ENCODE measurements around the gene AGBL4.
"Not testable (repeated sequence)": the region's sequence is repeated elsewhere in the genome, so short reads cannot be mapped to it uniquely, and the experiment has no call there.

The AGBL4 gene

GRCh38 chr1:49424782-49425181 lies 599.0 kb downstream of the AGBL4 start:
- no peak for DNase-seq

DNA sequence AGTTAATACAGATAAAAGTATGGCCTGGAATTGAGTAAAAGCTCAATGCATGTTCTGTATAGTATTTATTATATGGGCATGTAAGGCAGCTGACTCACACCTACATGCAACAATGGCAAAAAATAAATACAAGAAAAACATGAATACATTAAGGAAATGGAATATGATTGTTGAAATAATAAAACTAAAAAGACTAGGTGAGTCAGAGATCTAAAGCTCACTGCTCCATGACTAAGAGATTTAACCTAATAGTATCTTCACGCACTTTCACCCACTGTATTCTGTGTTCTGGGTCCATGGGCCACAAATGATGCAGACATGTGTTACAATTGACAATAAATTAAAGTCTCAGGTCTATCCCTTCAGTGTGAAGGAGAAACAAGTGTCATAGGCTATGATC lies 607.0 kb downstream of the AGBL4 start:
- DNase-seq: no peak

- DNase-seq: no peak
Measured at GRCh38 chr1:49408346-49408745, 615.4 kb downstream of the AGBL4 start.

- no peak for DNase-seq
Measured at GRCh38 chr1:49397086-49397485, 626.7 kb downstream of the AGBL4 start.

GRCh38 chr1:49394200-49394599 lies 629.6 kb downstream of the AGBL4 start:
- DNase-seq: no peak

DNA sequence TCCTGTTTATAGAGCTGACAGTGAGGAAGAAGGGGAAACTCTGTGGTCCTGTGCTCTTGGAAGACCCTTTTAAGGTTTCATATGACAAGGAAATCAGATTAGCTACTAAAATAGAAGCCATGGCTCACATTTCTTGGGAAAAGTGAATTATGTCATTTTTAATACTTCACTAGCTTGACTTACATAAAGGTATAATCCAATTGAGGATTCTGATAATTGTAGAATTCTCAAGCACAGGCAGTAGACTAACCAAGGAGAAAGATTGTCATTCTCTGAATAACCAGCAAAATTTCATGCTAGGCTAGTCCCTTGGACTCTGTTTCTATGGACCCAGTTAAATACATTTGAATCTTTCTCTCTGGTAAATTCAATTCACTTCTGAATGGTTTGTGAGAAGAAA lies 634.1 kb downstream of the AGBL4 start:
- DNase-seq: no peak

- DNase-seq: peak; percentile 39
Measured at GRCh38 chr1:49364676-49365075, 659.1 kb downstream of the AGBL4 start.

- DNase-seq: no peak
Measured at GRCh38 chr1:49363628-49364027, 660.1 kb downstream of the AGBL4 start.

DNA sequence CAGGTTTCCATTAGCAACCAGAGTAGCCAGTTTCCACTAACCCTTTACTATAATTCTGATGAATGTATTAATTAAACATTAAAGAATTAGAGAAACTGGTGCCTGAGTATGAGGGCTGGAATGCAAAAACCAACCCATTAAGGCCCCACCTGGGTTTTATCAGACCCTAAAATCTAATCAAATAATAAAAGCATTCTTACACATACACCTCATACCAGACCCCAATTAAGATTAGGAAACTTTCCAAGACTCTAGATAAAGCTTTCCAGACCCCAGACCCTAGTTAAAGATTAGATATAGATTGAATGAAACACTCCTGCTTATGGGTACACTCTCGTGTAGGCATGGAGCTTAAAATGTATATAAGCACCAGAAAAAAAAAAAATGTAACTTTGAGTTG lies 665.7 kb downstream of the AGBL4 start:
- DNase-seq: no peak

DNA sequence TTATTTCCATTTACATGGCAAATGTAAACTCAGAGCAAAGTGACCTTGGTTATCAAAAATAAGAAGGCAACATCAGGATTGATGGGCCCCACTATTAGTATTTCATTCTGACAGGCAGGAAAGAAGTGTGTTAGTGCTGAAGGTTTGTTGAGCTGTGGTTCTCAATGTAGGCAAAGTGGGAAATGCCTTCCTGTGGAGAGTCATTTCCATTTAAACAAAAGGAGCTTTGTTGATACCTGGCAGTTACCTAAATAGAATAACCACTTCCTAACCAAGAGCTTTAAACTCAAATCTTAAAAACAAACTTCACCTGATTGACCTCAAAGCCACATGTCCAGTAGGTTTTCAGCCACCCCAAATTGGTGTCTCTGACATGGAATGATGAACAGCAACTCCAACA lies 667.2 kb downstream of the AGBL4 start:
- no peak for DNase-seq

- peak; percentile 78 for DNase-seq
Measured at GRCh38 chr1:49351768-49352167, 672.0 kb downstream of the AGBL4 start.

GRCh38 chr1:49346767-49347349 lies 676.9 kb downstream of the AGBL4 start:
- no peak for DNase-seq

DNA sequence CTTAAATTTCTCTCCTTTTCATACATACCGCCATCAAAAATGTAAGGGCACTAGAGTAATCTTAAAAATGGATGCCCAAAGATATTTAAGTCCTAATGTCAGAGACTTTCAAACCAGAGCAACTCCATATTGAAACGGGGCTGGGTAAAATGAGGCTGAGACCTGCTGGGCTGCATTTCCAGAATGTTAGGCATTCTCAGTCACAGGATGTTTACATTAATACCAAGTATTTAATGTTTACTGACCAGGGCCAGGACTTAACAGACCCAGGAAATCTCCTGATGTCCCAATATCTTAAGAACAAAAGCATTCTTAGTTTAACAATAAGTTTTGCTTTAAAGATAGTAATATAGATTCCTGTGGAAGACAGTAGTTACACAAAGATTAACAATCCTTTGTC lies 683.2 kb downstream of the AGBL4 start:
- DNase-seq: no peak

GRCh38 chr1:49339043-49339442 lies 684.7 kb downstream of the AGBL4 start:
- DNase-seq: no peak

GRCh38 chr1:49337251-49337650 lies 686.5 kb downstream of the AGBL4 start:
- no peak for DNase-seq

DNA sequence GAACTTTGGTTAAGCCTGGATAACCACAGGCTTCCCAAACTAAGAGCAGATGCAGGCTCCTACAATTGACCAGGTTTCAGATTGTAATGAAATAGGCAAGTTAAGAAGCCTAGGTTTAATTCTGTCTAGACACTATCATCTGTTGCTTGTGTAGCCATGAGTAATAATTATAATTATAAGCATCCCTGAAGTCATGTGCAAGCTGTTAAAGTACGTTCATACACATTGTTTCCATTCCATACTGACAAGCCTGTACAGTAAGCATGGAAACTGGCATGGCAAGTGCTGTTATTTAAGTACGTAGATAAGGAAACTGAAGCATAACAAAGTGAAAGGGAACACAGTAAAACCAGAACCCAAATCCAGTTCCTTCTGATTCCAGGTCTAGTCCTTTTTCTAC lies 689.8 kb downstream of the AGBL4 start:
- DNase-seq: peak; percentile 43

- DNase-seq: no peak
Measured at GRCh38 chr1:49331066-49331852, 692.5 kb downstream of the AGBL4 start.

DNA sequence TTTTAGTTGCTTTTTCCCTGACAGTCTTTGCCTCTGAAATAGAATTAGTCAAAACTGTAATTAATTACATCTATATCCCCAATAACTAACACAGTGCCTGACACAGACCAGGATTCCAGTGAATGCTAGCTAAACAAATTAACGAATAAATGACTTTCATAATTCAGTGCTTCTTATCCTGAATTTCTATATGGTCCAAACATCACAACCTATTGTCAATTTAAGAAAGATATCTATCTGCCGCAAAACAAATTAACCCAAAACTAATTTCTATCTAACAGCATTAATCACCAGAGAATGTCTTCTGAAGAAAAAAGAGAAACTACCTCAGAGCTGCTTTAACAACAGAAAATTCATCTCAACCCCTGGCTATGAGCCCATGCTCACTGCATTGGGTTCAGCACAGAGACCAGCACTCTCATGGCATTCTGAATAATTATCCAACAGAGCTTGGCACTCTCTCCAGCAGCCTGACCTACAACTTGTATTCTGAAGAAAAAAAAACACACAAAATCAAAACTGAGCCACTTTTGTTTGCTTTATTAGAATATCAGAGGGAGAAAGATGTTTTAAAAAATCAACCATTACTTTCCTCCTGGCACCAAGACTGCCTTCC lies 699.7 kb downstream of the AGBL4 start:
- DNase-seq: no peak

DNA sequence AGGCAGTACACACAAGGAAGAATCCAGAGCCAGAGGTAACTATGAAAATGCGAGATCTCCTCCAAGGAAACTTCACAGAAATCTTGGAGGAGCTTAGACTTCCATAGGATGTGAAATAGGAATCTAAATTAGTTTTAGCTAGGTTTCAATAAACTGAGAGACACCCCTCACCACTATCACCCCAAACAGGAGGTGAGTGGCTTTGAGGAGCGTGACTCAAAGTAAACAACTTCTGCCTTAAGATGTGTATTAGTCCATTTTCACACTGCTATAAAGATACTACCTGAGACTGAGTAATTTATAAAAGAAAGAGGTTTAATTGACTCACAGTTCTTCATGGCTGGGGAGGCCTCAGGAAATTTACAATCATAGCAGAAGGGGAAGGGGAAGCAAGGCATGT lies 703.3 kb downstream of the AGBL4 start:
- not testable (repeated sequence) for DNase-seq

DNA sequence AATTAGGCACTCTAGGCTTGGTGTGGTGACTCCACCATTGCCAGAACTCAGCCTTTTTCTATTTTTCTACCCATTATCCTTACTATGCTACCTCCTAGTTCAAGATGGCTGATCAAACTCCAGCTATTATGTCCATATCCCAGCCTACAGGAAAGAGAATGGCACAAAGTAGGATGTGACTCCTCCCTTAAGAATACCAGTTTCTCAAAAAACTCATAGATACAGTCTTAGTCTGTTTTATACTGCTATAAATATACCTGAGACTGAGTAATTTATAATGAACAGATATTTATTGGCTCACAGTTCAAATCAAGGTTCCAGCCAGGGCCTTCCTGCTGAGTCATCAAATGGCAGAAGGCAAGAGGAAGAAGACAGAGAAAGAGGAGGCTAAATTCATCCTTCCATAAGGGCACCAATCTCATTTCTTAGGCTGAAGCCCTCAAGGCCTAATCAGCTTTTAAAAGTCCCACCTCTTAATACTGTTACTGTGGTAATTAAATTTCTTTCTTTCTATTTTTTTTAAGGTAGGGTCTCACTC lies 704.3 kb downstream of the AGBL4 start:
- DNase-seq: no peak

- no peak for DNase-seq
Measured at GRCh38 chr1:49318218-49318617, 705.5 kb downstream of the AGBL4 start.

DNA sequence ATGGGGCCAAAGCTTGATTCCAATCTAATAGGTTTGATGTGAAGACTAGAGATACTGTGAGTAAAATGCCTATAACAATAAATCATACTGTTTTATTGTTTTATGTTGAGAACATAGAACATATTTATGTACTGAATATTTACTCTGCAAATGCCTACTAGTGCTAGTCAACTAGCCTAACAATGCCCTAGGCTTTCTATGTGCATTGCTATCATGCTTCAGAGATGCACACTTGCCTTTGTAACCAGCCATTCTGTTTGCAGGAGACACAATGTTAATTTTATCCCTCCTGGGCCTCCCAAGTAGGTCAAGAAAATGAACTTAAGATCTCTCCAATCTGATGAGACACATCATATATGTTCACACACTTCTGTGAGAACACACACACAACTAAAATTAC lies 716.3 kb downstream of the AGBL4 start:
- DNase-seq: no peak

- no peak for DNase-seq
Measured at GRCh38 chr1:49306507-49307070, 717.2 kb downstream of the AGBL4 start.

DNA sequence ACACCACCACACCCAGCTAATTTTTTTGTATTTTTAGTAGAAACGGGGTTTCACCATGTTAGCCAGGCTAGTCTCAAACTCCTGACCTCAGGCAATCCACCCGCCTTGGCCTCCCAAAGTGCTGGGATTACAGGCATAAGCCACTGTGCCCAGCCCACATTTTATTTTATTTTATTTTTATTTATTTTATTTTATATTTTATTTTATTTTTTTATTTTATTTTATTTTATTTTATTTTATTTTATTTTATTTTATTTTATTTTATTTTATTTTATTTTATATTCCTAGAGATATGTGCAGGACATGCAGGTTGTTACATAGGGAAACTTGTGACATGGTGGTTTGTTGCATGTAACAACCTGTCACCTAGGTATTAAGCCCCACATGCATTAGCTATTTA lies 721.4 kb downstream of the AGBL4 start:
- DNase-seq: not testable (repeated sequence)
